Measurements from ENCODE around the gene HOXA7.

The HOXA7 gene

GRCh38 chr7:27164367-27165088 lies 8.1 kb upstream of the HOXA7 start:
- no peaks in the 10 kb centered on the region for H3K36me3 ChIP-seq (ENCODE audit: control insufficient read depth in 5 of 5, insufficient read depth in 5 of 5, low read length in 5 of 5)
- H3K27me3 ChIP-seq (ENCODE audit: control insufficient read depth in 5 of 5, insufficient read depth in 4 of 5, low read length in 5 of 5): peaks cover 0 to 10% (median 2%) of the 10 kb centered on the region in 5 donors
- peak overlapping the region; percentile 80 to 84 (median 81) for H3K4me3 ChIP-seq (ENCODE audit: low read depth in 1 of 5, low read length in 5 of 5)
- H3K9ac ChIP-seq (ENCODE audit: low read length in 5 of 5): peak overlapping the region; percentile 6 to 89 (median 79)
- peak overlapping the region; percentile 98 for H3K27ac ChIP-seq (ENCODE audit: low read depth, low read length)
- no peaks in the 10 kb centered on the region for H3K9me3 ChIP-seq (ENCODE audit: control insufficient read depth in 5 of 5, low read length in 5 of 5)
- peaks cover 0 to 94% (median 92%) of the 10 kb centered on the region in 5 donors for H3K4me1 ChIP-seq (ENCODE audit: control insufficient read depth in 5 of 5, insufficient read depth in 5 of 5, low read length in 5 of 5)

- H3K36me3 ChIP-seq (ENCODE audit: control insufficient read depth in 5 of 5, insufficient read depth in 5 of 5, low read length in 5 of 5): no peaks in the 10 kb centered on the region
- H3K4me1 ChIP-seq (ENCODE audit: control insufficient read depth in 5 of 5, insufficient read depth in 5 of 5, low read length in 5 of 5): peaks cover 0 to 90% (median 86%) of the 10 kb centered on the region in 5 donors
- H3K9ac ChIP-seq (ENCODE audit: low read length in 5 of 5): peak overlapping the region; percentile 6 to 89 (median 73)
- peaks cover 0 to 11% (median 0%) of the 10 kb centered on the region in 5 donors for H3K27me3 ChIP-seq (ENCODE audit: control insufficient read depth in 5 of 5, insufficient read depth in 4 of 5, low read length in 5 of 5)
- no peaks in the 10 kb centered on the region for H3K9me3 ChIP-seq (ENCODE audit: control insufficient read depth in 5 of 5, low read length in 5 of 5)
- peak overlapping the region; percentile 80 to 84 (median 81) for H3K4me3 ChIP-seq (ENCODE audit: low read depth in 1 of 5, low read length in 5 of 5)
- H3K27ac ChIP-seq (ENCODE audit: low read depth, low read length): peak overlapping the region; percentile 98
Measured at GRCh38 chr7:27164045-27164366, 7.5 kb upstream of the HOXA7 start.

DNA sequence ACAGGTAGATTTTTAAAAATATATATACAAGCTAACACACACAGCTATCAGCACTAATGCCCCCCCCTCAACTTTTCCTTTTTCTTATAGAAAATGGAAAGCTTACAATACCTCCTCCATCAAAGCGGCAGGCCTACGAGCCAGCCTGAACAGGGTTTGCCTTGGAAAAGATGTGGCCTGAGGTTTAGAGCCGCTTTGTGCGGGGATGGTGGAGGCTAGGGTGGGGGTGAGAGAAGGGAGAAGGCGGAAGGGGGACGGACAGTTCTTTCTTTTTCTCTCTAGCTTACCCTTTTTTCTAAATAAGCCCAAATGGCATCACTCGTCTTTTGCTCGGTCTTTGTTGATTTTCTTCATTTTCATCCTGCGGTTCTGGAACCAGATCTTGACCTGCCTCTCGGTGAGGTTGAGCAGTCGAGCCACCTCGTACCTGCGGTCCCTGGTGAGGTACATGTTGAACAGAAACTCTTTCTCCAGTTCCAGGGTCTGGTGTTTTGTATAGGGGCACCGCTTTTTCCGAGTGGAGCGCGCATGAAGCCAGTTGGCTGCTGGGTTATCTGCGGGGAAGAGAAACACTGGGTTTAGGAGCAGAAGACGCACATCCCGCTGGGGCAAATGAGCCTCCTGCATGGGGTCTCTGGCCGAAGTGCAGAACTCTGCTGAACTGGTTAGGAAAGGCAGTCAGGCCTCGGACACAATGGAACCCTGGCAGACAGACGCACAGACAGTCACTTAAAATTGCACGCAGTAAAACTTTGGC lies 7.0 kb upstream of the HOXA7 start:
- Histone ChIP-seq H3K9ac (ENCODE audit: low read length in 5 of 5) (peak overlapping the region; percentile 6 to 89 (median 73)), H3K27ac (ENCODE audit: low read depth, low read length) (peak overlapping the region; percentile 98), H3K4me3 (ENCODE audit: low read depth in 1 of 5, low read length in 5 of 5) (peak overlapping the region; percentile 80 to 84 (median 81)), H3K36me3 (ENCODE audit: control insufficient read depth in 5 of 5, insufficient read depth in 5 of 5, low read length in 5 of 5) (no peaks in the 10 kb centered on the region), H3K4me1 (ENCODE audit: control insufficient read depth in 5 of 5, insufficient read depth in 5 of 5, low read length in 5 of 5) (peaks cover 0 to 84% (median 81%) of the 10 kb centered on the region in 5 donors), H3K27me3 (ENCODE audit: control insufficient read depth in 5 of 5, insufficient read depth in 4 of 5, low read length in 5 of 5) (peaks cover 0 to 10% (median 0%) of the 10 kb centered on the region in 5 donors), H3K9me3 (ENCODE audit: control insufficient read depth in 5 of 5, low read length in 5 of 5) (no peaks in the 10 kb centered on the region)

DNA sequence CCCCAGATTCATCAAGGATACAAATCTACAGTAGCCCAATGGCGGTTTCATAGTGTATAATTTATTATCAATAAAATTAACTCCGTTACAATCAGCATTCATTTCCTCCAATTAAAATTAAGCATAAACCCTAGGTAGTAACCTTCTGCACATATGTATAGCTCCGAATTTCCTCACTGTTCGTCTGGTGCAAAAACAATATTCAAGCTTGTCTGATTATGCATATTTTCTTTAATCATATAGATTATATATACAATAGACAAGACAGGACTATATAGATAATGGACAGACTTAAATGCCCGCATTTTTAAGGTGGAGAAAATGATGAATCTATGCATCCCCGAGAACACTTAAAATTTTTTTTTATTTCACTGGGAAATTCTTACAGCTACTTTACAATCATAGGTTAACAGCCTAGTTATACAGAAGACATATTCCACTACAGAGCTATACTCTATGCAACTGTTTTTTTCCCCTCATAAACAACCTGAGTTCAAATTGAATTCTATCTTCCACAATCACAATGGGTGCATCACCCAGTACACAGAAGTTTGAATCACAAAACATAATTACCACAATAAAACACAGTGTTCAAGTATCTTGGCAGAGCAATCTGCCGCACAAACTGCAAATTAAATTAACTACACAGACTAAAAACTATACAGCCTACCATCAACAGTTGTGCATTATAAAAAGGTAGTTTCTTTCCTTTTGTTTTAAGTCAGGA lies 6.2 kb upstream of the HOXA7 start:
- no peaks in the 10 kb centered on the region for H3K36me3 ChIP-seq (ENCODE audit: control insufficient read depth in 5 of 5, insufficient read depth in 5 of 5, low read length in 5 of 5)
- H3K9ac ChIP-seq (ENCODE audit: low read length in 5 of 5): peak overlapping the region in 2 of 5 donors; percentile 88 to 89
- H3K9me3 ChIP-seq (ENCODE audit: control insufficient read depth in 5 of 5, low read length in 5 of 5): no peaks in the 10 kb centered on the region
- peak overlapping the region; percentile 98 for H3K27ac ChIP-seq (ENCODE audit: low read depth, low read length)
- peaks cover 0 to 8% (median 0%) of the 10 kb centered on the region in 5 donors for H3K27me3 ChIP-seq (ENCODE audit: control insufficient read depth in 5 of 5, insufficient read depth in 4 of 5, low read length in 5 of 5)
- H3K4me3 ChIP-seq (ENCODE audit: low read depth in 1 of 5, low read length in 5 of 5): peak overlapping the region in 4 of 5 donors; percentile 80 to 84 (median 81)
- peaks cover 0 to 77% (median 73%) of the 10 kb centered on the region in 5 donors for H3K4me1 ChIP-seq (ENCODE audit: control insufficient read depth in 5 of 5, insufficient read depth in 5 of 5, low read length in 5 of 5)

GRCh38 chr7:27161721-27162560 lies 5.5 kb upstream of the HOXA7 start:
- H3K4me3 ChIP-seq (ENCODE audit: low read depth in 1 of 5, low read length in 5 of 5): peak overlapping the region in 3 of 5 donors; percentile 15 to 80 (median 29)
- H3K27me3 ChIP-seq (ENCODE audit: control insufficient read depth in 5 of 5, insufficient read depth in 4 of 5, low read length in 5 of 5): peaks cover 0 to 8% (median 0%) of the 10 kb centered on the region in 5 donors
- peak overlapping the region; percentile 70 for H3K27ac ChIP-seq (ENCODE audit: low read depth, low read length)
- H3K4me1 ChIP-seq (ENCODE audit: control insufficient read depth in 5 of 5, insufficient read depth in 5 of 5, low read length in 5 of 5): peaks cover 0 to 74% (median 68%) of the 10 kb centered on the region in 5 donors
- H3K36me3 ChIP-seq (ENCODE audit: control insufficient read depth in 5 of 5, insufficient read depth in 5 of 5, low read length in 5 of 5): no peaks in the 10 kb centered on the region
- H3K9ac ChIP-seq (ENCODE audit: low read length in 5 of 5): peak overlapping the region in 2 of 5 donors; percentile 88 to 89
- H3K9me3 ChIP-seq (ENCODE audit: control insufficient read depth in 5 of 5, low read length in 5 of 5): no peaks in the 10 kb centered on the region

- no peaks in the 10 kb centered on the region for H3K36me3 ChIP-seq (ENCODE audit: control insufficient read depth in 5 of 5, insufficient read depth in 5 of 5, low read length in 5 of 5)
- H3K4me3 ChIP-seq (ENCODE audit: low read depth in 1 of 5, low read length in 5 of 5): peak overlapping the region; percentile 65 to 86 (median 79)
- H3K9me3 ChIP-seq (ENCODE audit: control insufficient read depth in 5 of 5, low read length in 5 of 5): no peaks in the 10 kb centered on the region
- peaks cover 0 to 8% (median 0%) of the 10 kb centered on the region in 5 donors for H3K27me3 ChIP-seq (ENCODE audit: control insufficient read depth in 5 of 5, insufficient read depth in 4 of 5, low read length in 5 of 5)
- peak overlapping the region; percentile 69 for H3K27ac ChIP-seq (ENCODE audit: low read depth, low read length)
- H3K4me1 ChIP-seq (ENCODE audit: control insufficient read depth in 5 of 5, insufficient read depth in 5 of 5, low read length in 5 of 5): peaks cover 0 to 70% (median 63%) of the 10 kb centered on the region in 5 donors
- peak overlapping the region in 2 of 5 donors; percentile 53 to 76 for H3K9ac ChIP-seq (ENCODE audit: low read length in 5 of 5)
Measured at GRCh38 chr7:27161214-27161720, 4.8 kb upstream of the HOXA7 start.

GRCh38 chr7:27160546-27161213 lies 4.2 kb upstream of the HOXA7 start:
- Histone ChIP-seq H3K9ac (ENCODE audit: low read length in 5 of 5) (peak overlapping the region in 4 of 5 donors; percentile 37 to 76 (median 58)), H3K27me3 (ENCODE audit: control insufficient read depth in 5 of 5, insufficient read depth in 4 of 5, low read length in 5 of 5) (peaks cover 0 to 8% (median 0%) of the 10 kb centered on the region in 5 donors), H3K9me3 (ENCODE audit: control insufficient read depth in 5 of 5, low read length in 5 of 5) (no peaks in the 10 kb centered on the region), H3K27ac (ENCODE audit: low read depth, low read length) (peak overlapping the region; percentile 69), H3K36me3 (ENCODE audit: control insufficient read depth in 5 of 5, insufficient read depth in 5 of 5, low read length in 5 of 5) (no peaks in the 10 kb centered on the region), H3K4me3 (ENCODE audit: low read depth in 1 of 5, low read length in 5 of 5) (peak overlapping the region; percentile 59 to 86 (median 79)), H3K4me1 (ENCODE audit: control insufficient read depth in 5 of 5, insufficient read depth in 5 of 5, low read length in 5 of 5) (peaks cover 0 to 70% (median 62%) of the 10 kb centered on the region in 5 donors)

- Histone ChIP-seq H3K9ac (ENCODE audit: low read length in 5 of 5) (peak overlapping the region in 4 of 5 donors; percentile 37 to 72 (median 58)), H3K27me3 (ENCODE audit: control insufficient read depth in 5 of 5, insufficient read depth in 4 of 5, low read length in 5 of 5) (peaks cover 0 to 13% (median 0%) of the 10 kb centered on the region in 5 donors), H3K4me1 (ENCODE audit: control insufficient read depth in 5 of 5, insufficient read depth in 5 of 5, low read length in 5 of 5) (peaks cover 0 to 70% (median 63%) of the 10 kb centered on the region in 5 donors), H3K36me3 (ENCODE audit: control insufficient read depth in 5 of 5, insufficient read depth in 5 of 5, low read length in 5 of 5) (no peaks in the 10 kb centered on the region), H3K27ac (ENCODE audit: low read depth, low read length) (peak overlapping the region; percentile 69), H3K9me3 (ENCODE audit: control insufficient read depth in 5 of 5, low read length in 5 of 5) (no peaks in the 10 kb centered on the region), H3K4me3 (ENCODE audit: low read depth in 1 of 5, low read length in 5 of 5) (peak overlapping the region; percentile 44 to 86 (median 79))
Measured at GRCh38 chr7:27160145-27160545, 3.7 kb upstream of the HOXA7 start.

Data from subcutaneous abdominal adipose tissue (tissue), 5 donors.